GM12874 (cell line): ENCODE measurements around the gene CLEC17A.

Source experiments
- TF ChIP-seq, protein P1 (sequence below): IDR thresholded peaks from 2 replicates; pipeline ENCODE4 v1.5.1; 2011; ENCODE audit warnings: low read depth, mild to moderate bottlenecking, control low read depth, low read length, moderate library complexity; ENCODE audit not compliant: insufficient read depth

CLEC17A gene

DNA sequence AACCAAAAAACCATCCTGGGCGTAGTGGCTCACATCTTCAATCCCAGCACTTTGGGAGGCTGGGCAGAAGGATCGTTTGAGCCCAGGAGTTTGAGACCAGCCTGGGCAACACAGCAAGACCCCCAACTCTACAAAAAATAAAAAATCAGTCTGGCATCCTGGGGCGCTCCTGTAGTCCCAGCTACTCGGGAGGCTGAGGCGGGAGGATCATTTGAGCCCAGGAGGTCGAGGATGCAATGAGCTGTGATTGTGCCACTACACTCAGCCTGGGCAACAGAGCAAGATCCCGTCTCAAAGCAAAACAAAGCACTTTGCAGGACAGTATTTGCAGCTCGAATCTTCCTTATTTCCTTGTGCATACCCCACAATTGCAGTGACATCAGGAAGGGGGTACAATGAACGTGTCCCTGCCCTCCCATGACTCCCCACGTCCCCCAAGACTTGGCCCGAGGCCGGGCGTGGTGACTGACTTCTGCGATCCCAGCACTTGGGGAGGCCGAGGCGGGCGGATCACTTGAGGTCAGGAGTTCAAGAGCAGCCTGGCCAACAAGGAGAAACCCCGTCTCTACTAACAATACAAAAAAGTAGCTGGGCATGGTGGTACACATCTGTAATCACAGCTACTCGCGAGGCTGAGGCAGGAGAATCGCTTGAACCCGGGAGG lies 11.9 kb upstream of the CLEC17A start:
- TF ChIP-seq, protein P1, sequence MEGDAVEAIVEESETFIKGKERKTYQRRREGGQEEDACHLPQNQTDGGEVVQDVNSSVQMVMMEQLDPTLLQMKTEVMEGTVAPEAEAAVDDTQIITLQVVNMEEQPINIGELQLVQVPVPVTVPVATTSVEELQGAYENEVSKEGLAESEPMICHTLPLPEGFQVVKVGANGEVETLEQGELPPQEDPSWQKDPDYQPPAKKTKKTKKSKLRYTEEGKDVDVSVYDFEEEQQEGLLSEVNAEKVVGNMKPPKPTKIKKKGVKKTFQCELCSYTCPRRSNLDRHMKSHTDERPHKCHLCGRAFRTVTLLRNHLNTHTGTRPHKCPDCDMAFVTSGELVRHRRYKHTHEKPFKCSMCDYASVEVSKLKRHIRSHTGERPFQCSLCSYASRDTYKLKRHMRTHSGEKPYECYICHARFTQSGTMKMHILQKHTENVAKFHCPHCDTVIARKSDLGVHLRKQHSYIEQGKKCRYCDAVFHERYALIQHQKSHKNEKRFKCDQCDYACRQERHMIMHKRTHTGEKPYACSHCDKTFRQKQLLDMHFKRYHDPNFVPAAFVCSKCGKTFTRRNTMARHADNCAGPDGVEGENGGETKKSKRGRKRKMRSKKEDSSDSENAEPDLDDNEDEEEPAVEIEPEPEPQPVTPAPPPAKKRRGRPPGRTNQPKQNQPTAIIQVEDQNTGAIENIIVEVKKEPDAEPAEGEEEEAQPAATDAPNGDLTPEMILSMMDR: no peak

DNA sequence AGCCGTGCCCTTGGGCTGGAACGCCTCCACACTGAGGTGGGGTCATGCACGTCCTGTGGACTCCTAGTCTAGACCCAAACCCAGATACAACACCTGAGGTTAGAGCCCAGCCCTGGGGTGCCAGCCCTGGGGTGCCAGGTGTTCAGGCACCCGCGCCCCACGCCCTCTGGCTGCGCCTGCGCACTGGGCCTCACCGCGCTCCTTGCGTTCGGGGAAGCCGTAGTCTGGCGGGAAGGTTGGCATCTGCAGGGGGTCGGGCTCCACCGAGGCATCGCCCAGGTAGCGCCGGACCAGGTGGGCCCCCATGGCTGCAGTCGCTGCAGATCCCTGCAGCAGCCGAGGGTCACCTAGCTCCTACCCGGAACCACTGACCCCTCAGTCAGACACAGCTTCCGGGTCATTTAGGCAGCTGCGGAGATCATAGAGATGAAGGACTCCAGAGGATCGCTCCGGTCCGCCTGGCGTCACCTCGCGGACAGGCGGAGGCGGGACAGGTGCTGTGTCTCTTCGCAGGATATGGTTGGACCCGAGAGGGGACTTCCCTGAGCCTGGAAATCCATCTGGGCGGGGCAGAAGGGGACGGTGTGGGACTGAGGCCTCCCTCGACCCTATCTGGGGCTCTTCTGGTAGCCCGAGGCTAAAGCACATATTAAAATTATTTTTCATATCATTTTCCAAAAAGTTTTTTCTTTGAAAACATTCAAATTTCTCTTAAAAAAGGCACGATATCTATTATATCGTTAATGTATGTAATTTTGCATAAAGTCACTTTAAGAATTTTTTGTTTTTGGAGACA lies 11.0 kb upstream of the CLEC17A start, which contains the start of gene NDUFB7:
TSS of gene NDUFB7 (minus strand) at position 372 of the 796 bp plus-strand sequence. CDS start at position 306, 66 bp downstream.
- TF ChIP-seq, protein P1: peak; percentile 91

DNA sequence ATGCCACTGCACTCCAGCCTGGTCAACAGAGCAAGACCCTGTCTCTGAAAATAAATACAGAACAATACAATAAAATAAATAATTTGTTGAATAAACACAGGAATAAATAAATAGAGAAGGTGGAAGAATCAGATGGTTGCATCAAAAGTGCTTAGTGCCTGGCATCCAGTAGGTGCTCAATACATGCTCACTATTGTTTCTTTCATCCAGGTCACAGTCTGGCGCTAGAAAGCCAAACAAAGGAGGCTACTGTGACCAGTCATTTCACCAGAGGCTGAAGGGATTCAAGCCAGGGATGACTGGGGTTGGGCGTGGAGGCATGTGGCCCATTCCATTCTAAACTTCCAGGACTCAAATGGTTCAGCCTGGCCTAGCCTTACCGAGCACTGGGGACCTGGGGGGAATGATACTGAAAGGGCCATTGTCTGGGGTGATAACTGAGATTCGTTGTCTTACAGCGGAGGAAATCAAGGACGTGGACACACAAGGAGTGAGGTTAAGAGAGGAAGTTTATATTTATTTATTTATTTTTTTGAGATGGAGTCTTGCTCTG lies 7.4 kb upstream of the CLEC17A start:
- TF ChIP-seq, protein P1: no peak

DNA sequence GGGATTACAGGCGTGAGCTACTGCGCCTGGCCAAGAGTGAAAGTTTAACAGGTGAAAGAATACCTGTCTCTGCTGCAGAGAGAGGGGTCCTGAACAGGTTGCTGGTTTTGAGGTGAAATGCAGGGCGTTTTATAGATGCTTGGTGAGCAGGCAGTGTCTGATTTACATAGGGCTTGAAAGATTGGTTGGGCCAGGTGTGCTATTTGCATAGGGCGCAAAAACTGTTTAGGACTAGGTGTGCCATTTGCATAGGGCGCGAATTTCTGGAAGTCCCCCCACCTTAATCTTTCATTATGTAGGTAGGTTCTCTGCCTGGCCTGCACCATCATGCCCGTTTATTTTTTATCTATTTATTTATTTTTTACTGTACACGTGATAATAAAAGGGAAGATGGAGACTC lies 6.5 kb upstream of the CLEC17A start:
- TF ChIP-seq, protein P1: no peak

- TF ChIP-seq, protein P1: no peak
These were observed 5.6 kb upstream of the CLEC17A start for GRCh38 chr19:14577264-14577663.

GRCh38 chr19:14577885-14578427 lies 4.9 kb upstream of the CLEC17A start:
- TF ChIP-seq, protein P1: no peak

DNA sequence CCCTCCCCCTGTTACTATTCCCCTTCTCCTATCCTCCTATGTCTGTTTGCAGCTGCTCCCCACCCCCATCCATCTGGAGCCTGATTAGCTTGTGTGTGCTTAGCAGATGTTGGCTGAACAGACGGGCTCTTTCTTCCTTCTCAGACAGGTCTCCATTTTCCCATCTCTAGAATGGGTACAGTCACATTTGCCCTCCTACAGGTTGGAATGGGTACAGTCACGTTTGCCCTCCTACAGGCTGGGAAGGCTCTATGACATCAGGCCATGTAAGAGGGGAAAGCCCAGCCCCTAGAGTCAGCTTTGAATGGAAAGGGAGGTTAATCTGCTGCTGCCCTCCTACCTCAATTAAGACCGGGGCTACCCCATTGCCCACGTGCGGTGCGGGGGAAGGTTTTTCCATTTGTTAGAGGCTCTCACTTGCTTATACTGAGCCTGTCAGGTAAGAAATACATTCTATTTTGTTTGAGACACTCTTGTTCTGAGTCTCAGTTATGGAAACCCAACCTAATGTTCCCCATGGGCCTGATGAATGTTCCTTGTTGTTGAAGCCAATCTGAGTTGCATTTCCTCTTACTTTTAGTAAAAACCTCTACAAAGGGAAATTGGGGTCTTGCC lies 2.2 kb upstream of the CLEC17A start:
- TF ChIP-seq, protein P1: peak; percentile 36; the same call in 1 of the 2 replicates
